H9 (cell line): ENCODE data around the gene SSBP2. TPM values are rescaled to one million over a fixed set of nuclear protein-coding genes. Genes with fewer than 3 reads are reported as not detected.

Experiments
- DNase-seq: peaks from one replicate; pipeline ENCODE4 v3.0.0-alpha.2; 2017
- H2AFZ ChIP-seq: one replicate; pipeline ENCODE4 v1.6.1; 2013; ENCODE audit warnings: mild to moderate bottlenecking, low read length, control low read depth, moderate library complexity
- H2AK5ac ChIP-seq: 2 replicates; pipeline ENCODE4 v1.6.1; 2013; ENCODE audit warnings: low read length, control low read depth, mixed read lengths; ENCODE audit not compliant: insufficient read length
- H2BK120ac ChIP-seq: one replicate; pipeline ENCODE4 v1.6.1; 2013; ENCODE audit warnings: low read depth, mild to moderate bottlenecking, low read length, control low read depth, inconsistent platforms; ENCODE audit not compliant: poor library complexity, severe bottlenecking
- H2BK12ac ChIP-seq: 2 replicates; pipeline ENCODE4 v1.6.1; 2013; ENCODE audit warnings: low read length, control low read depth, mixed read lengths, low read depth; ENCODE audit not compliant: insufficient read length
- H2BK15ac ChIP-seq: 2 replicates; pipeline ENCODE4 v1.6.1; 2013; ENCODE audit warnings: low read depth, low read length, control low read depth
- H2BK20ac ChIP-seq: one replicate; pipeline ENCODE4 v1.6.1; 2013; ENCODE audit warnings: low read depth, mild to moderate bottlenecking, low read length, control low read depth, inconsistent platforms; ENCODE audit not compliant: poor library complexity, severe bottlenecking
- H2BK5ac ChIP-seq: 2 replicates; pipeline ENCODE4 v1.6.1; 2013; ENCODE audit warnings: low read length, control low read depth, mixed read lengths; ENCODE audit not compliant: insufficient read length
- H3K14ac ChIP-seq: 2 replicates; pipeline ENCODE4 v1.6.1; 2013; ENCODE audit warnings: low read length, control low read depth; ENCODE audit not compliant: insufficient read depth
- H3K18ac ChIP-seq: 2 replicates; pipeline ENCODE4 v1.6.1; 2013; ENCODE audit warnings: low read depth, mild to moderate bottlenecking, mixed read lengths, low read length, control low read depth; ENCODE audit not compliant: insufficient read length
- H3K23ac ChIP-seq: 2 replicates; pipeline ENCODE4 v1.6.1; 2013; ENCODE audit warnings: low read length, control low read depth, mixed read lengths, low read depth; ENCODE audit not compliant: insufficient read length
- H3K23me2 ChIP-seq: 2 replicates; pipeline ENCODE4 v1.6.1; 2013; ENCODE audit warnings: low read depth, mild to moderate bottlenecking, mixed read lengths, low read length, control low read depth; ENCODE audit not compliant: insufficient read length, poor library complexity, severe bottlenecking
- H3K27ac ChIP-seq: 2 replicates; pipeline ENCODE4 v1.5.1; 2013; ENCODE audit warnings: low read length, control low read depth, mixed read lengths, low read depth; ENCODE audit not compliant: insufficient read length
- H3K27me3 ChIP-seq: 2 replicates; pipeline ENCODE4 v1.6.1; 2013; ENCODE audit warnings: low read length, control low read depth, inconsistent platforms; ENCODE audit not compliant: insufficient read depth
- H3K4ac ChIP-seq: 2 replicates; pipeline ENCODE4 v1.6.1; 2013; ENCODE audit warnings: low read depth, mild to moderate bottlenecking, control low read depth, inconsistent platforms, low read length, moderate library complexity
- H3K4me1 ChIP-seq: 2 replicates; pipeline ENCODE4 v1.6.1; 2013; ENCODE audit warnings: low read length, control low read depth, inconsistent platforms; ENCODE audit not compliant: insufficient read depth
- H3K4me2 ChIP-seq: 2 replicates; pipeline ENCODE4 v1.6.1; 2013; ENCODE audit warnings: low read length, control low read depth, mixed read lengths; ENCODE audit not compliant: insufficient read length, insufficient read depth
- H3K56ac ChIP-seq: 2 replicates; pipeline ENCODE4 v1.6.1; 2013; ENCODE audit warnings: low read depth, mild to moderate bottlenecking, mixed read lengths, low read length, control low read depth; ENCODE audit not compliant: insufficient read length
- H3K79me1 ChIP-seq: 2 replicates; pipeline ENCODE4 v1.6.1; 2013; ENCODE audit warnings: low read depth, mild to moderate bottlenecking, moderate library complexity, low read length, control low read depth, inconsistent platforms; ENCODE audit not compliant: insufficient read depth, poor library complexity, severe bottlenecking
- H3K79me2 ChIP-seq: 2 replicates; pipeline ENCODE4 v1.6.1; 2013; ENCODE audit warnings: low read length, control low read depth, inconsistent platforms; ENCODE audit not compliant: insufficient read depth
- H3K9ac ChIP-seq: 2 replicates; pipeline ENCODE4 v1.6.1; 2013; ENCODE audit warnings: low read length, control low read depth, mixed read lengths; ENCODE audit not compliant: insufficient read length; ENCODE audit errors: extremely low read depth
- H3K9me3 ChIP-seq: one replicate; pipeline ENCODE4 v1.6.1; 2013; ENCODE audit warnings: low read depth, low read length, inconsistent platforms; ENCODE audit not compliant: control insufficient read depth
- H3T11ph ChIP-seq: one replicate; pipeline ENCODE4 v1.6.1; 2013; ENCODE audit warnings: mild to moderate bottlenecking, low read length, control low read depth, inconsistent platforms
- H4K20me1 ChIP-seq: one replicate; pipeline ENCODE4 v1.6.1; 2013; ENCODE audit not compliant: control insufficient read depth, insufficient read length, insufficient read depth
- H4K5ac ChIP-seq: 2 replicates; pipeline ENCODE4 v1.6.1; 2013; ENCODE audit warnings: low read depth, mild to moderate bottlenecking, mixed read lengths, low read length, control low read depth; ENCODE audit not compliant: insufficient read length
- H4K8ac ChIP-seq: replicated peaks from 2 replicates; pipeline ENCODE4 v1.6.1; 2013; ENCODE audit warnings: low read length, control low read depth, mixed read lengths, low read depth; ENCODE audit not compliant: insufficient read length
- H4K91ac ChIP-seq: 2 replicates; pipeline ENCODE4 v1.6.1; 2013; ENCODE audit warnings: low read depth, mild to moderate bottlenecking, moderate library complexity, mixed read lengths, low read length, control low read depth; ENCODE audit not compliant: insufficient read length
- H3K27ac Mint-ChIP-seq, 3 experiments: 2 replicates in 2 of 3; 3 replicates in 1 of 3; pipeline ENCODE4 v1.8.0; 2020 to 2021; ENCODE audit warnings: mixed read lengths in 3 of 3, mild to moderate bottlenecking in 1 of 3, moderate library complexity in 1 of 3
- H3K27me3 Mint-ChIP-seq: 2 replicates; pipeline ENCODE4 v1.8.0; 2021; ENCODE audit warnings: low read depth, mild to moderate bottlenecking, moderate library complexity, mixed read lengths
- H3K36me3 Mint-ChIP-seq, 3 experiments: 2 replicates in 2 of 3; 3 replicates in 1 of 3; pipeline ENCODE4 v1.8.0; 2020 to 2021; ENCODE audit warnings: low read depth in 3 of 3, mixed read lengths in 3 of 3; ENCODE audit not compliant: insufficient read depth in 1 of 3
- H3K4me1 Mint-ChIP-seq, 2 experiments: 2 replicates each; pipeline ENCODE4 v1.8.0; 2020; ENCODE audit warnings: mixed read lengths in 2 of 2
- H3K4me3 Mint-ChIP-seq, 2 experiments: 2 replicates in 1 of 2; 3 replicates in 1 of 2; pipeline ENCODE4 v1.8.0; 2020 to 2021; ENCODE audit warnings: mild to moderate bottlenecking in 2 of 2, mixed read lengths in 2 of 2, moderate library complexity in 1 of 2
- H3K9me3 Mint-ChIP-seq, 2 experiments: 2 replicates in 1 of 2; 3 replicates in 1 of 2; pipeline ENCODE4 v1.8.0; 2020; ENCODE audit warnings: mild to moderate bottlenecking in 2 of 2, mixed read lengths in 2 of 2, moderate library complexity in 1 of 2
- CTCF ChIP-seq: fragments of 200-600 bp; sonication (generic); conservative IDR thresholded peaks from 3 replicates; pipeline ENCODE4 v1.8.0; 2021; ENCODE audit warnings: antibody characterized with exemption, mild to moderate bottlenecking
- WGBS: extraction: QIAGEN DNeasy Blood & Tissue Kit; methylation state at CpG from one replicate; pipeline ENCODE4 v1.1.7; 2013; ENCODE audit warnings: missing lambda C conversion rate, low lambda C conversion rate, mixed read lengths; ENCODE audit not compliant: insufficient read length; ENCODE audit errors: extremely low coverage; 5-methylcytosine and 5-hydroxymethylcytosine counted together
- total RNA-seq: library from RNA; stranded (reverse); gene quantifications from 2 replicates; pipeline ENCODE4 v1.2.1, GENCODE V29; 2021

SSBP2 gene
- total RNA-seq, 1 experiment from 2014 or later, result 35.6 TPM

GRCh38 chr5:81790336-81790735 lies 39.4 kb upstream of the SSBP2 start:
- no peak for DNase-seq
- no peak overlapping the region for H3K18ac ChIP-seq
- no peak overlapping the region for H2BK15ac ChIP-seq
- H2BK20ac ChIP-seq, result no peak overlapping the region
- H3K4me2 ChIP-seq, result no peak overlapping the region
- Mint-ChIP-seq H3K9me3 (peaks cover 0 to 9% of the 10 kb centered on the region in 2 experiments; a peak in 3 of 5 replicates), H3K36me3 (peaks cover 0 to 9% (median 0%) of the 10 kb centered on the region in 3 experiments; a peak in 4 of 7 replicates), H3K4me3 (no peak overlapping the region), H3K4me1 (peaks cover 38 to 45% of the 10 kb centered on the region in 2 experiments), H3K27ac (no peak overlapping the region; a peak in 1 of 7 replicates), H3K27me3 (no peaks in the 10 kb centered on the region)
- H3K27me3 ChIP-seq, result no peaks in the 10 kb centered on the region
- H3K56ac ChIP-seq, result no peak overlapping the region
- no peak overlapping the region for H3K27ac ChIP-seq
- no peak overlapping the region for H3K23ac ChIP-seq
- no peak overlapping the region for H3K9ac ChIP-seq
- no peak overlapping the region for H3K14ac ChIP-seq
- H2BK12ac ChIP-seq, result no peak overlapping the region
- H4K20me1 ChIP-seq, result no peaks in the 10 kb centered on the region
- H2BK5ac ChIP-seq, result no peak overlapping the region
- no peak for TF ChIP-seq CTCF
- no peak overlapping the region for H4K8ac ChIP-seq
- H3K4me1 ChIP-seq, result peaks cover 6% of the 10 kb centered on the region; the same call in 1 of the 2 replicates
- H3K79me2 ChIP-seq, result no peaks in the 10 kb centered on the region
- H3K4ac ChIP-seq, result no peak overlapping the region
- no peaks in the 10 kb centered on the region for H3K9me3 ChIP-seq
- H3T11ph ChIP-seq, result no peak overlapping the region
- no peaks in the 10 kb centered on the region for H3K23me2 ChIP-seq
- no CpG with 5 or more reads among the region's 9 CpGs for WGBS
- H2BK120ac ChIP-seq, result no peak overlapping the region
- H2AFZ ChIP-seq, result no peak overlapping the region
- no peaks in the 10 kb centered on the region for H3K79me1 ChIP-seq
- H4K91ac ChIP-seq, result no peak overlapping the region
- no peak overlapping the region for H4K5ac ChIP-seq
- H2AK5ac ChIP-seq, result no peak overlapping the region
